ENCODE measurements around the gene TMEM237. TPM values are rescaled to one million over a fixed set of nuclear protein-coding genes. Genes with fewer than 3 reads are reported as not detected.

The TMEM237 gene
- total RNA-seq, 2 experiments from 2014 or later: 26.8 to 29.2 TPM

DNA sequence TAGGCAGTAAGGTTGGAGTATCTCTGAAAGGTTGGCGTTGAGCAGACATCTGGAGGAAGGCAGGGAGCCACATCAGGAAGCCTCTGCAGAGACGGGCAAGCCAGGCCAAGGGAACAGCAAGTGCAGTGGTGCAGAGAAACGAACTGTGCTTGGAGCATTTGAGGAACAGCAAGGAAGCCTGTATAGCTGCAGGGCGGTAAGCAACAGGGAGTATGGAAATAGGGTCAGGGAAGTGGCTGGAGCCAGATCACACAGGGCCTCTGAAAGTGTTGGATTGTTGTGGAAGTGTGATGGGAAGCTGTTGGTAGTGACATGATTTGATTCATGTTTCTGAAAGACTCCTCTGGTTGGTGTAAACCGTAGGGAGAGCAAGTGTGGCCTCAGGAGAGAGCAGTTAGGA lies 13.4 kb upstream of the TMEM237 start:
- BruUV-seq (replicated peaks): no TSS peak

GRCh38 chr2:201656102-201656501 lies 12.8 kb upstream of the TMEM237 start:
- BruUV-seq (replicated peaks): no TSS peak
- Histone ChIP-seq H3K4me3 (ENCODE audit: low read depth, low read length, poor library complexity, severe bottlenecking) (no peak overlapping the region), H3K4me1 (ENCODE audit: insufficient read depth, low read length, poor library complexity, severe bottlenecking) (no peaks in the 10 kb centered on the region), H4K20me1 (ENCODE audit: insufficient read depth, low read length) (no peaks in the 10 kb centered on the region), H3K9me3 (ENCODE audit: low read length) (no peaks in the 10 kb centered on the region), H3K27ac (ENCODE audit: low read depth, low read length, poor library complexity, severe bottlenecking) (no peak overlapping the region), H3K4me2 (ENCODE audit: low read length) (no peak overlapping the region), H3K36me3 (ENCODE audit: insufficient read depth, low read length) (no peaks in the 10 kb centered on the region), H2AFZ (ENCODE audit: low read length) (no peak overlapping the region), H3K9me2 (ENCODE audit: insufficient read depth, low read length) (no peaks in the 10 kb centered on the region), H3K79me2 (ENCODE audit: insufficient read depth, low read depth, low read length) (no peaks in the 10 kb centered on the region)
- CTCF ChIA-PET (ENCODE audit: unreplicated experiment): no interaction called here
- intact Hi-C loops (cut with micrococcal nuclease; ENCODE audit: unreplicated experiment): no loop called here
- DNase-seq (ENCODE audit: low spot score): no peak
- TF ChIP-seq CTCF (conservative IDR thresholded peaks at IDR 0.05; ENCODE audit: low read length) (no peak), EZH2phosphoT487 (IDR thresholded peaks at IDR 0.05; ENCODE audit: borderline replicate concordance, low read depth, low read length) (no peak)
- POLR2A ChIA-PET: no interaction called here

More for the DNA sequence above, 13.4 kb upstream of the TMEM237 start:
- no peaks in the 10 kb centered on the region for H3K9me3 ChIP-seq (ENCODE audit: low read length)
- no peak overlapping the region for H3K4me3 ChIP-seq (ENCODE audit: low read depth, low read length, poor library complexity, severe bottlenecking)
- CTCF ChIA-PET (ENCODE audit: unreplicated experiment): no interaction called here
- H2AFZ ChIP-seq (ENCODE audit: low read length): no peak overlapping the region
- no peaks in the 10 kb centered on the region for H3K4me1 ChIP-seq (ENCODE audit: insufficient read depth, low read length, poor library complexity, severe bottlenecking)
- TF ChIP-seq CTCF (conservative IDR thresholded peaks at IDR 0.05; ENCODE audit: low read length): no peak
- TF ChIP-seq EZH2phosphoT487 (IDR thresholded peaks at IDR 0.05; ENCODE audit: borderline replicate concordance, low read depth, low read length): no peak
- POLR2A ChIA-PET: no interaction called here
- H3K27ac ChIP-seq (ENCODE audit: low read depth, low read length, poor library complexity, severe bottlenecking): no peak overlapping the region
- intact Hi-C loops (cut with micrococcal nuclease; ENCODE audit: unreplicated experiment): no loop called here
- no peaks in the 10 kb centered on the region for H4K20me1 ChIP-seq (ENCODE audit: insufficient read depth, low read length)
- no peak for DNase-seq (ENCODE audit: low spot score)
- no peak overlapping the region for H3K4me2 ChIP-seq (ENCODE audit: low read length)
- H3K36me3 ChIP-seq (ENCODE audit: insufficient read depth, low read length): no peaks in the 10 kb centered on the region
- H3K79me2 ChIP-seq (ENCODE audit: insufficient read depth, low read depth, low read length): no peaks in the 10 kb centered on the region
- no peaks in the 10 kb centered on the region for H3K9me2 ChIP-seq (ENCODE audit: insufficient read depth, low read length)

- CTCF ChIA-PET (ENCODE audit: unreplicated experiment): no interaction called here
- Histone ChIP-seq H3K4me1 (ENCODE audit: insufficient read depth, low read length, poor library complexity, severe bottlenecking) (no peaks in the 10 kb centered on the region), H3K79me2 (ENCODE audit: insufficient read depth, low read depth, low read length) (no peaks in the 10 kb centered on the region), H3K4me3 (ENCODE audit: low read depth, low read length, poor library complexity, severe bottlenecking) (no peak overlapping the region), H2AFZ (ENCODE audit: low read length) (no peak overlapping the region), H4K20me1 (ENCODE audit: insufficient read depth, low read length) (no peaks in the 10 kb centered on the region), H3K9me2 (ENCODE audit: insufficient read depth, low read length) (no peaks in the 10 kb centered on the region), H3K27ac (ENCODE audit: low read depth, low read length, poor library complexity, severe bottlenecking) (no peak overlapping the region), H3K36me3 (ENCODE audit: insufficient read depth, low read length) (no peaks in the 10 kb centered on the region), H3K9me3 (ENCODE audit: low read length) (no peaks in the 10 kb centered on the region), H3K4me2 (ENCODE audit: low read length) (no peak overlapping the region)
- no peak for DNase-seq (ENCODE audit: low spot score)
- POLR2A ChIA-PET: interaction anchor here (0.6 to 1.0 kb wide), 2 partner anchors 9 to 10 kb away, joined by 4 to 5 read pairs; no protein-coding TSS in a partner anchor
- intact Hi-C loops (cut with micrococcal nuclease; ENCODE audit: unreplicated experiment): no loop called here
- no TSS peak for BruUV-seq (replicated peaks)
- TF ChIP-seq EZH2phosphoT487 (IDR thresholded peaks at IDR 0.05; ENCODE audit: borderline replicate concordance, low read depth, low read length) (no peak), CTCF (conservative IDR thresholded peaks at IDR 0.05; ENCODE audit: low read length) (no peak)
These were observed 11.5 kb upstream of the TMEM237 start for GRCh38 chr2:201654616-201655384.
